ENCODE data around the gene PCSK6. TPM values are rescaled to one million over a fixed set of nuclear protein-coding genes. Genes with fewer than 3 reads are reported as not detected.

The PCSK6 gene
- total and polyA plus RNA-seq, 2 of the 8 experiments (the other 6 are each of a cell fraction or from before 2014, with no cell fraction given), result 1.9 to 4.0 TPM

GRCh38 chr15:101348643-101349042, 140.9 kb downstream of the PCSK6 start:
- no peak overlapping the region for H2BK20ac ChIP-seq (ENCODE audit: low read length)
- H2AFZ ChIP-seq (ENCODE audit: low read length), result no peak overlapping the region
- POLR2A ChIA-PET (ENCODE audit: partially characterized antibody), result no interaction called here
- no peak overlapping the region for H3K18ac ChIP-seq (ENCODE audit: extremely low read depth, low read length)
- no peak overlapping the region for H3K4ac ChIP-seq (replicated peaks; ENCODE audit: insufficient read length, low read depth, low read length)
- H4K5ac ChIP-seq (ENCODE audit: insufficient read length, low read depth, low read length), result no peak overlapping the region
- CTCF ChIA-PET (ENCODE audit: partially characterized antibody), result interaction anchor here (0.8 to 1.7 kb wide), 4 partner anchors 12 to 121 kb away, joined by 3 to 5 read pairs (median 4); no protein-coding TSS in a partner anchor
- no peak overlapping the region for H3K4me2 ChIP-seq (ENCODE audit: insufficient read depth in 1 of 2, low read depth in 2 of 2, low read length in 2 of 2)
- H2BK5ac ChIP-seq (ENCODE audit: low read depth, low read length), result no peak overlapping the region
- H3K9me3 ChIP-seq (ENCODE audit: insufficient read depth in 2 of 2, low read depth in 1 of 2, low read length in 1 of 2), result peaks cover 0 to 7% of the 10 kb centered on the region in 2 experiments; a peak in 1 of 4 replicates
- no peak overlapping the region for H3K23ac ChIP-seq (ENCODE audit: insufficient read length)
- no peak overlapping the region for H3K56ac ChIP-seq (replicated peaks; ENCODE audit: insufficient read length, low read depth, low read length)
- WGBS, 2 experiments (ENCODE audit: extremely low coverage in 1 of 2, insufficient coverage in 1 of 2, insufficient read length in 1 of 2, insufficient replicate concordance in 2 of 2, low coverage in 1 of 2, low lambda C conversion rate in 2 of 2, missing lambda C conversion rate in 1 of 2), result 88% methylated on average over 12 of the region's 12 CpGs; no CpG with 5 or more reads in 1 of the 2 experiments
- H4K91ac ChIP-seq (replicated peaks; ENCODE audit: insufficient read length, low read length), result no peak overlapping the region
- no peak overlapping the region for H3K9ac ChIP-seq (replicated peaks in 1 of 4; ENCODE audit: extremely low read depth in 1 of 4, low read depth in 3 of 4, low read length in 3 of 4)
- no peaks in the 10 kb centered on the region for H3K79me2 ChIP-seq (ENCODE audit: control insufficient read depth in 1 of 2, insufficient read depth in 2 of 2, low read length in 2 of 2)
- H3K79me1 ChIP-seq (ENCODE audit: low read depth, low read length), result no peaks in the 10 kb centered on the region
- no peaks in the 10 kb centered on the region for H3K23me2 ChIP-seq (ENCODE audit: low read depth, low read length)
- H3K36me3 ChIP-seq (ENCODE audit: control insufficient read depth in 2 of 4, insufficient read depth in 4 of 4, low read length in 3 of 4), result no peaks in the 10 kb centered on the region
- H2AK5ac ChIP-seq (ENCODE audit: low read depth, low read length), result no peak overlapping the region
- H3K4me3 ChIP-seq (ENCODE audit: extremely low read depth in 1 of 4, insufficient read depth in 2 of 4, low read depth in 3 of 4, low read length in 4 of 4), result no peak overlapping the region
- TF ChIP-seq POLR2AphosphoS5 (IDR thresholded peaks at IDR 0.05; ENCODE audit: low read depth, low read length) (no peak), RAD21 (IDR thresholded peaks at IDR 0.05 in 1 of 2, conservative IDR thresholded peaks at IDR 0.05 in 1 of 2; ENCODE audit: low read depth in 2 of 2, low read length in 2 of 2) (no peak), RXRA (IDR thresholded peaks at IDR 0.05; ENCODE audit: insufficient read depth, low read depth, low read length) (no peak), MAFK (IDR thresholded peaks at IDR 0.05; ENCODE audit: low read depth, low read length) (no peak), EGR1 (IDR thresholded peaks at IDR 0.05; ENCODE audit: borderline replicate concordance, low read depth, low read length) (no peak), KDM4A (IDR thresholded peaks at IDR 0.05; ENCODE audit: low read depth, low read length, severe bottlenecking) (no peak), ZNF274 (IDR thresholded peaks at IDR 0.05; ENCODE audit: borderline replicate concordance, extremely low read depth, low read length) (no peak), NANOG (IDR thresholded peaks at IDR 0.05; ENCODE audit: insufficient read depth, low read depth, low read length, poor library complexity, severe bottlenecking) (no peak), CHD1 (IDR thresholded peaks at IDR 0.05; ENCODE audit: low read depth, low read length) (no peak), CTBP2 (IDR thresholded peaks at IDR 0.05; ENCODE audit: borderline replicate concordance, insufficient read depth, insufficient read length, low read length) (no peak), SRF (IDR thresholded peaks at IDR 0.05; ENCODE audit: low read depth, low read length) (no peak), ASH2L (IDR thresholded peaks at IDR 0.05; ENCODE audit: low read length) (no peak)
- peaks cover 0 to 6% (median 3%) of the 10 kb centered on the region in 4 experiments; a peak in 4 of 7 replicates for H3K4me1 ChIP-seq (replicated peaks in 1 of 4; ENCODE audit: control insufficient read depth in 3 of 4, insufficient read depth in 4 of 4, low read length in 3 of 4)
- H4K8ac ChIP-seq (ENCODE audit: extremely low read depth, insufficient read depth, low read length), result no peak overlapping the region
- no peak overlapping the region for H2BK15ac ChIP-seq (ENCODE audit: low read length)
- no peaks in the 10 kb centered on the region for H4K20me1 ChIP-seq (replicated peaks in 1 of 2; ENCODE audit: control insufficient read depth in 1 of 2, insufficient read depth in 2 of 2, low read length in 2 of 2)
- no peak overlapping the region for H3K14ac ChIP-seq (ENCODE audit: insufficient read length)
- DNase-seq (ENCODE audit: low read depth in 1 of 2, low spot score in 2 of 2) (no peak), FAIRE-seq (no peak)
- H2BK12ac ChIP-seq (ENCODE audit: low read depth, low read length), result no peak overlapping the region
- H2BK120ac ChIP-seq (replicated peaks; ENCODE audit: low read depth, low read length), result no peak overlapping the region
- H3K27ac ChIP-seq (ENCODE audit: low read depth, low read length), result no peak overlapping the region
- peaks cover 0 to 3% (median 0%) of the 10 kb centered on the region in 4 experiments; a peak in 2 of 7 replicates for H3K27me3 ChIP-seq (replicated peaks in 1 of 4; ENCODE audit: control insufficient read depth in 3 of 4, extremely low read depth in 1 of 4, insufficient read depth in 3 of 4, low read length in 3 of 4)

All from H1 (cell line).